GM12878 (cell line): ENCODE measurements around the gene SRRM3. TPM values are rescaled to one million over a fixed set of nuclear protein-coding genes. Genes with fewer than 3 reads are reported as not detected.

Experiments
- ATAC-seq: fragments of 200-7000 bp; cut with Tn5 transposase; 3 replicates; pipeline ENCODE4 v1.9.1; 2020; ENCODE audit warnings: mild to moderate bottlenecking, moderate library complexity
- BruUV-seq: library from RNA; stranded (reverse); fragments of 400-500 nt; replicated peaks from 2 replicates; lab custom pipeline; 2021; lab: Mats Ljungman, UMichigan
- CTCF ChIA-PET: fragments of 300-600 bp; sonication (Branson Sonifier 250); formaldehyde crosslinking; extraction: SDS; loops from one replicate; lab custom pipeline; 2021; ENCODE audit warnings: inconsistent platforms; lab: Yijun Ruan, JAX
- POLR2A ChIA-PET: fragments of 350-600 bp; formaldehyde crosslinking; extraction: SDS; loops from one replicate; lab custom pipeline; 2021; ENCODE audit warnings: inconsistent platforms; lab: Charles Lee
- RAD21 ChIA-PET: fragments of 300-600 bp; sonication (Branson Sonifier 250); formaldehyde crosslinking; loops from one replicate; lab custom pipeline; 2023; ENCODE audit warnings: antibody characterized with exemption; ENCODE audit not compliant: unreplicated experiment; lab: Charles Lee
- SMC1A ChIA-PET: fragments of 300-600 bp; sonication (Branson Sonifier 250); formaldehyde crosslinking; loops from one replicate; lab custom pipeline; 2023; ENCODE audit not compliant: unreplicated experiment, uncharacterized antibody; lab: Charles Lee
- DNase-seq: peaks from one replicate; pipeline ENCODE4 v3.0.0-alpha.2; 2011; ENCODE audit warnings: low read depth, low spot score
- FAIRE-seq: peaks from 3 replicates; lab custom pipeline; 2011; peaks lifted over from hg19 to GRCh38; lab: Jason Lieb, UNC
- H2AFZ ChIP-seq: 2 replicates; pipeline ENCODE4 v1.6.0; 2011; ENCODE audit warnings: low read depth, low read length, control low read depth; ENCODE audit not compliant: control insufficient read depth
- H3K27ac ChIP-seq: 2 replicates; pipeline ENCODE4 v1.5.1; 2011; ENCODE audit warnings: control low read depth; ENCODE audit not compliant: control insufficient read depth, insufficient read depth
- H3K27me3 ChIP-seq, 2 experiments: replicated peaks in 1 of 2; 2 replicates each; pipeline versions ENCODE4 v1.6.0 to v1.6.1; 2011; ENCODE audit warnings: low read length in 1 of 2; ENCODE audit not compliant: control insufficient read depth in 2 of 2, insufficient read depth in 2 of 2
- H3K36me3 ChIP-seq, 2 experiments: 2 replicates each; pipeline ENCODE4 v1.5.1; 2011; ENCODE audit warnings: low read length in 1 of 2; ENCODE audit not compliant: control insufficient read depth in 2 of 2, insufficient read depth in 2 of 2
- H3K4me1 ChIP-seq: 2 replicates; pipeline ENCODE4 v1.6.1; 2011; ENCODE audit warnings: mild to moderate bottlenecking, low read length, moderate library complexity, mixed read lengths; ENCODE audit not compliant: control insufficient read depth, insufficient read depth
- H3K4me2 ChIP-seq: 2 replicates; pipeline ENCODE4 v1.6.0; 2011; ENCODE audit warnings: control low read depth; ENCODE audit not compliant: control insufficient read depth, insufficient read depth
- H3K4me3 ChIP-seq: fragments of 200-600 bp; sonication (generic); 2 replicates; pipeline ENCODE4 v1.5.1; 2016
- H3K79me2 ChIP-seq: 2 replicates; pipeline ENCODE4 v1.6.0; 2011; ENCODE audit warnings: low read length; ENCODE audit not compliant: control insufficient read depth, insufficient read depth
- H3K9ac ChIP-seq: 2 replicates; pipeline ENCODE4 v1.8.0; 2011; ENCODE audit warnings: low read length, control low read depth, mixed read lengths; ENCODE audit not compliant: control insufficient read depth, insufficient read depth
- H3K9me3 ChIP-seq: replicated peaks from 3 replicates; pipeline ENCODE4 v1.5.1; 2011; ENCODE audit warnings: mild to moderate bottlenecking, low read length; ENCODE audit not compliant: control insufficient read depth, insufficient read depth
- H4K20me1 ChIP-seq: 2 replicates; pipeline ENCODE4 v1.6.0; 2011; ENCODE audit not compliant: control insufficient read depth, insufficient read depth
- HDAC6 ChIP-seq: fragments of 200-600 bp; sonication (generic); IDR thresholded peaks from one replicate; pipeline ENCODE4 v1.8.0; 2017; ENCODE audit warnings: antibody characterized with exemption; ENCODE audit not compliant: unreplicated experiment
- RCOR1 ChIP-seq: conservative IDR thresholded peaks from 2 replicates; pipeline ENCODE4 v1.6.1; 2012; ENCODE audit warnings: low read depth, low read length, improper control_type of control experiment
- ZNF217 ChIP-seq: fragments of 450-650 bp; IDR thresholded peaks from 2 replicates; pipeline ENCODE4 v1.6.1; 2017; ENCODE audit warnings: antibody characterized with exemption, mild to moderate bottlenecking
- ZNF384 ChIP-seq: IDR thresholded peaks from 2 replicates; pipeline ENCODE4 v1.6.1; 2012; ENCODE audit warnings: low read depth, mild to moderate bottlenecking, low read length, improper control_type of control experiment, borderline replicate concordance
- WGBS: methylation state at CpG from one replicate; pipeline ENCODE4 v1.1.6; 2016; ENCODE audit warnings: low lambda C conversion rate; ENCODE audit not compliant: insufficient replicate concordance, insufficient coverage; ENCODE audit errors: missing lambda C conversion rate; 5-methylcytosine and 5-hydroxymethylcytosine counted together
- in situ Hi-C: fragments of 300-500 bp; cut with MboI; formaldehyde crosslinking; loops from 9 replicates; pipeline ENCODE4 v1.14.3; 2018; ENCODE audit warnings: mixed read lengths
- intact Hi-C: fragments of 100-400 bp; cut with micrococcal nuclease; formaldehyde crosslinking; loops from one replicate; pipeline ENCODE4 v1.14.2; 2022; ENCODE audit not compliant: unreplicated experiment
- polyA plus RNA-seq, 11 experiments: library from polyadenylated mRNA; depleted of rRNA in 4 of 11; unstranded in 6 of 11; stranded (reverse) in 5 of 11; fragments of >200 nt; fragmentation: Nextera tagmentation in 4 of 11; fragmentation: Illumina TruSeq in 1 of 11; extraction: Ambion mirVana in 4 of 11; extraction: Trizol in 1 of 11; gene quantifications; 1 replicate in 1 of 11; 2 replicates in 10 of 11; pipeline versions ENCODE4 v1.2.1 to v1.2.3, GENCODE V29; 2011 to 2016; ENCODE audit warnings: inconsistent platforms in 2 of 11, missing spikeins in 2 of 11, low read depth in 1 of 11
- total RNA-seq, 4 experiments: library from RNA; depleted of rRNA in 3 of 4; stranded (reverse); fragments of >200 nt in 3 of 4; fragmentation: Illumina TruSeq in 1 of 4; extraction: Trizol in 1 of 4; gene quantifications; 2 replicates each; pipeline versions ENCODE4 v1.2.1 to v1.2.3, GENCODE V29; 2013 to 2021
- TF ChIP-seq, protein P1 (sequence below): fragments of 450-650 bp; IDR thresholded peaks from 2 replicates; pipeline ENCODE4 v1.6.1; 2017; ENCODE audit warnings: antibody characterized with exemption, mild to moderate bottlenecking, moderate library complexity
- TF ChIP-seq, protein P2 (sequence below): IDR thresholded peaks from 2 replicates; pipeline ENCODE4 v1.6.1; 2012; ENCODE audit warnings: low read depth, low read length, improper control_type of control experiment
- TF ChIP-seq, protein P3 (sequence below): IDR thresholded peaks from 2 replicates; pipeline ENCODE4 v1.6.1; 2012; ENCODE audit warnings: low read length, inconsistent platforms
- TF ChIP-seq, protein P4 (sequence below): IDR thresholded peaks from 2 replicates; pipeline ENCODE4 v1.6.1; 2011; ENCODE audit warnings: borderline replicate concordance, low read depth, mild to moderate bottlenecking, moderate library complexity, low read length; ENCODE audit not compliant: insufficient read depth, poor library complexity, severe bottlenecking
- TF ChIP-seq, protein P5 (sequence below): fragments of 450-650 bp; IDR thresholded peaks from 2 replicates; pipeline ENCODE4 v1.6.1; 2016; ENCODE audit warnings: mild to moderate bottlenecking

Gene SRRM3
- total and polyA plus RNA-seq, 10 of the 15 experiments (the other 5 are each of a cell fraction or from before 2014, with no cell fraction given), result 0.03 to 0.15 (median 0.05) TPM; not detected in 6

DNA sequence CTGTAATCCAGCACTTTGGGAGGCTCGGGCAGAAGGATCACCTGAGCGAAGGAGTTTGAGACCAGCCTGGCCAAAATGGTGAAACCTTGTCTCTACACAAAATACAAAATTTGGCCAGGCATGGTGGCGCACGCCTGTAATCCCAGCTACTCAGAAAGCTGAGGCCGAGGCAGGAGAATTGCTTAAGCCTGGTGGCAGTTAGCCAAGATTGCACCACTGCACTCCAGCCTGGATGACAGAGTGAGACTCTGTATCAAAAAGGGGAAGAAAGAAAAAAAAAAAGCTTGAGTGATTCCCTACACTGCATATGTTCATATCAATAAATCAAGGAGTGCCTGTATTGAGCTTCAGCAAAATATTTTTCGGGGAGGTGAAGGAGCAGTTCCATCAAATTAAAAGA is 45.8 kb upstream of the SRRM3 start:
- BruUV-seq, result no TSS peak
- TF ChIP-seq, protein P1, sequence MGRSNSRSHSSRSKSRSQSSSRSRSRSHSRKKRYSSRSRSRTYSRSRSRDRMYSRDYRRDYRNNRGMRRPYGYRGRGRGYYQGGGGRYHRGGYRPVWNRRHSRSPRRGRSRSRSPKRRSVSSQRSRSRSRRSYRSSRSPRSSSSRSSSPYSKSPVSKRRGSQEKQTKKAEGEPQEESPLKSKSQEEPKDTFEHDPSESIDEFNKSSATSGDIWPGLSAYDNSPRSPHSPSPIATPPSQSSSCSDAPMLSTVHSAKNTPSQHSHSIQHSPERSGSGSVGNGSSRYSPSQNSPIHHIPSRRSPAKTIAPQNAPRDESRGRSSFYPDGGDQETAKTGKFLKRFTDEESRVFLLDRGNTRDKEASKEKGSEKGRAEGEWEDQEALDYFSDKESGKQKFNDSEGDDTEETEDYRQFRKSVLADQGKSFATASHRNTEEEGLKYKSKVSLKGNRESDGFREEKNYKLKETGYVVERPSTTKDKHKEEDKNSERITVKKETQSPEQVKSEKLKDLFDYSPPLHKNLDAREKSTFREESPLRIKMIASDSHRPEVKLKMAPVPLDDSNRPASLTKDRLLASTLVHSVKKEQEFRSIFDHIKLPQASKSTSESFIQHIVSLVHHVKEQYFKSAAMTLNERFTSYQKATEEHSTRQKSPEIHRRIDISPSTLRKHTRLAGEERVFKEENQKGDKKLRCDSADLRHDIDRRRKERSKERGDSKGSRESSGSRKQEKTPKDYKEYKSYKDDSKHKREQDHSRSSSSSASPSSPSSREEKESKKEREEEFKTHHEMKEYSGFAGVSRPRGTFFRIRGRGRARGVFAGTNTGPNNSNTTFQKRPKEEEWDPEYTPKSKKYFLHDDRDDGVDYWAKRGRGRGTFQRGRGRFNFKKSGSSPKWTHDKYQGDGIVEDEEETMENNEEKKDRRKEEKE, result no peak
- TF ChIP-seq RCOR1 (no peak), ZNF384 (no peak), ZNF217 (no peak), HDAC6 (no peak)
- TF ChIP-seq, protein P2, sequence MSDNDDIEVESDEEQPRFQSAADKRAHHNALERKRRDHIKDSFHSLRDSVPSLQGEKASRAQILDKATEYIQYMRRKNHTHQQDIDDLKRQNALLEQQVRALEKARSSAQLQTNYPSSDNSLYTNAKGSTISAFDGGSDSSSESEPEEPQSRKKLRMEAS, result no peak
- TF ChIP-seq, protein P3, sequence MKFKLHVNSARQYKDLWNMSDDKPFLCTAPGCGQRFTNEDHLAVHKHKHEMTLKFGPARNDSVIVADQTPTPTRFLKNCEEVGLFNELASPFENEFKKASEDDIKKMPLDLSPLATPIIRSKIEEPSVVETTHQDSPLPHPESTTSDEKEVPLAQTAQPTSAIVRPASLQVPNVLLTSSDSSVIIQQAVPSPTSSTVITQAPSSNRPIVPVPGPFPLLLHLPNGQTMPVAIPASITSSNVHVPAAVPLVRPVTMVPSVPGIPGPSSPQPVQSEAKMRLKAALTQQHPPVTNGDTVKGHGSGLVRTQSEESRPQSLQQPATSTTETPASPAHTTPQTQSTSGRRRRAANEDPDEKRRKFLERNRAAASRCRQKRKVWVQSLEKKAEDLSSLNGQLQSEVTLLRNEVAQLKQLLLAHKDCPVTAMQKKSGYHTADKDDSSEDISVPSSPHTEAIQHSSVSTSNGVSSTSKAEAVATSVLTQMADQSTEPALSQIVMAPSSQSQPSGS, result no peak
- TF ChIP-seq, protein P4, sequence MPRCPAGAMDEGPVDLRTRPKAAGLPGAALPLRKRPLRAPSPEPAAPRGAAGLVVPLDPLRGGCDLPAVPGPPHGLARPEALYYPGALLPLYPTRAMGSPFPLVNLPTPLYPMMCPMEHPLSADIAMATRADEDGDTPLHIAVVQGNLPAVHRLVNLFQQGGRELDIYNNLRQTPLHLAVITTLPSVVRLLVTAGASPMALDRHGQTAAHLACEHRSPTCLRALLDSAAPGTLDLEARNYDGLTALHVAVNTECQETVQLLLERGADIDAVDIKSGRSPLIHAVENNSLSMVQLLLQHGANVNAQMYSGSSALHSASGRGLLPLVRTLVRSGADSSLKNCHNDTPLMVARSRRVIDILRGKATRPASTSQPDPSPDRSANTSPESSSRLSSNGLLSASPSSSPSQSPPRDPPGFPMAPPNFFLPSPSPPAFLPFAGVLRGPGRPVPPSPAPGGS, result no peak
- TF ChIP-seq, protein P5, sequence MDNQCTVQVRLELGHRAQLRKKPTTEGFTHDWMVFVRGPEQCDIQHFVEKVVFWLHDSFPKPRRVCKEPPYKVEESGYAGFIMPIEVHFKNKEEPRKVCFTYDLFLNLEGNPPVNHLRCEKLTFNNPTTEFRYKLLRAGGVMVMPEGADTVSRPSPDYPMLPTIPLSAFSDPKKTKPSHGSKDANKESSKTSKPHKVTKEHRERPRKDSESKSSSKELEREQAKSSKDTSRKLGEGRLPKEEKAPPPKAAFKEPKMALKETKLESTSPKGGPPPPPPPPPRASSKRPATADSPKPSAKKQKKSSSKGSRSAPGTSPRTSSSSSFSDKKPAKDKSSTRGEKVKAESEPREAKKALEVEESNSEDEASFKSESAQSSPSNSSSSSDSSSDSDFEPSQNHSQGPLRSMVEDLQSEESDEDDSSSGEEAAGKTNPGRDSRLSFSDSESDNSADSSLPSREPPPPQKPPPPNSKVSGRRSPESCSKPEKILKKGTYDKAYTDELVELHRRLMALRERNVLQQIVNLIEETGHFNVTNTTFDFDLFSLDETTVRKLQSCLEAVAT, result no peak
- ChIA-PET CTCF (interaction anchor here (1.0 kb wide), 1 partner anchor 22 kb away, joined by 3 read pairs; no protein-coding TSS in a partner anchor), SMC1A (no interaction called here), RAD21 (no interaction called here), POLR2A (no interaction called here)
- in situ Hi-C loops, result no loop called here
- ATAC-seq (no peak), DNase-seq (no peak), FAIRE-seq (no peak)
- Histone ChIP-seq H2AFZ (no peak overlapping the region), H3K9ac (no peak overlapping the region), H3K4me3 (no peak overlapping the region), H3K36me3 (no peaks in the 10 kb centered on the region), H3K79me2 (no peaks in the 10 kb centered on the region), H3K4me2 (no peak overlapping the region), H3K27me3 (no peaks in the 10 kb centered on the region), H3K27ac (no peak overlapping the region), H4K20me1 (no peaks in the 10 kb centered on the region), H3K9me3 (no peaks in the 10 kb centered on the region), H3K4me1 (no peaks in the 10 kb centered on the region)
- WGBS, result 47% methylated on average over 6 of the region's 6 CpGs
- intact Hi-C loops, result no loop called here
